DOHH2 (cell line): ENCODE results near the gene ARL2BP.

Experiments used
- CTCF ChIP-seq: fragments of 200-600 bp; sonication (generic); IDR thresholded peaks from one replicate; pipeline ENCODE4 v1.5.1; 2014; ENCODE audit warnings: antibody characterized with exemption, mild to moderate bottlenecking, low read depth, low read length; ENCODE audit not compliant: poor library complexity, severe bottlenecking
- EZH2phosphoT487 ChIP-seq: fragments of 200-600 bp; sonication (generic); IDR thresholded peaks from 2 replicates; pipeline ENCODE4 v1.6.1; 2017; ENCODE audit warnings: borderline replicate concordance, mild to moderate bottlenecking, antibody characterized with exemption, low read length, moderate library complexity, mixed read lengths

- TF ChIP-seq CTCF (no peak), EZH2phosphoT487 (no peak)
These were observed 16.7 kb downstream of the ARL2BP start for GRCh38 chr16:57261806-57262205.
